IMR-90 (cell line): ENCODE data around the gene TRIO. TPM values are rescaled to one million over a fixed set of nuclear protein-coding genes. Genes with fewer than 3 reads are reported as not detected.

Experiments used
- ATAC-seq: fragments of 200-7000 bp; cut with Tn5 transposase; 2 replicates; pipeline ENCODE4 v1.9.1; 2020; ENCODE audit warnings: low read depth, mild to moderate bottlenecking, moderate library complexity
- BruUV-seq: library from RNA; stranded (reverse); fragments of 400-500 nt; replicated peaks from 2 replicates; lab custom pipeline; 2021; lab: Mats Ljungman, UMichigan
- CTCF ChIA-PET: fragments of 300-600 bp; formaldehyde crosslinking; extraction: SDS; loops from one replicate; lab custom pipeline; 2021; ENCODE audit warnings: antibody characterized with exemption; lab: Yijun Ruan, JAX
- POLR2A ChIA-PET: fragments of 300-600 bp; sonication (Branson Sonifier 250); formaldehyde crosslinking; loops from one replicate; lab custom pipeline; 2022; ENCODE audit warnings: antibody characterized with exemption; ENCODE audit not compliant: unreplicated experiment; lab: Charles Lee
- DNase-seq: peaks from one replicate; pipeline ENCODE4 v3.0.0; 2013
- H2AFZ ChIP-seq: replicated peaks from 2 replicates; pipeline ENCODE3; 2013; ENCODE audit warnings: low read length, mild to moderate bottlenecking; ENCODE audit not compliant: poor library complexity
- H2AK5ac ChIP-seq: 2 replicates; pipeline ENCODE4 v1.6.1; 2013; ENCODE audit warnings: low read depth, low read length, inconsistent platforms
- H2AK9ac ChIP-seq: replicated peaks from 2 replicates; pipeline ENCODE3; 2013; ENCODE audit warnings: mild to moderate bottlenecking, low read depth, low read length, moderate library complexity; ENCODE audit not compliant: poor library complexity
- H2BK120ac ChIP-seq: 2 replicates; pipeline ENCODE4 v1.6.1; 2013; ENCODE audit warnings: low read depth, low read length, inconsistent platforms
- H2BK15ac ChIP-seq: 3 replicates; pipeline ENCODE4 v1.6.1; 2013; ENCODE audit warnings: low read depth, low read length, inconsistent platforms
- H2BK20ac ChIP-seq: 2 replicates; pipeline ENCODE4 v1.6.1; 2013; ENCODE audit warnings: low read depth, mild to moderate bottlenecking, inconsistent platforms, low read length, moderate library complexity
- H2BK5ac ChIP-seq: 2 replicates; pipeline ENCODE4 v1.6.1; 2013; ENCODE audit warnings: mild to moderate bottlenecking, low read depth, low read length, inconsistent platforms; ENCODE audit not compliant: poor library complexity, severe bottlenecking
- H3K14ac ChIP-seq: replicated peaks from 2 replicates; pipeline ENCODE4 v1.6.1; 2013; ENCODE audit warnings: low read depth, low read length, inconsistent platforms
- H3K18ac ChIP-seq: 2 replicates; pipeline ENCODE4 v1.6.1; 2013; ENCODE audit warnings: low read depth, low read length, control low read depth
- H3K23ac ChIP-seq: 2 replicates; pipeline ENCODE4 v1.6.1; 2013; ENCODE audit warnings: low read depth, low read length, inconsistent platforms
- H3K27ac ChIP-seq: 2 replicates; pipeline ENCODE4 v1.5.1; 2013; ENCODE audit warnings: mild to moderate bottlenecking, control low read depth, low read length; ENCODE audit not compliant: insufficient read depth
- H3K27me3 ChIP-seq: 2 replicates; pipeline ENCODE4 v1.6.1; 2013; ENCODE audit warnings: low read length; ENCODE audit not compliant: control insufficient read depth, insufficient read depth
- H3K36me3 ChIP-seq: 2 replicates; pipeline ENCODE4 v1.6.1; 2013; ENCODE audit warnings: low read length, mixed read lengths; ENCODE audit not compliant: control insufficient read depth, insufficient read depth
- H3K4ac ChIP-seq: 2 replicates; pipeline ENCODE4 v1.6.1; 2013; ENCODE audit warnings: low read depth, low read length, inconsistent platforms
- H3K4me1 ChIP-seq: 2 replicates; pipeline ENCODE4 v1.6.1; 2013; ENCODE audit warnings: low read length, mixed read lengths; ENCODE audit not compliant: control insufficient read depth, insufficient read depth
- H3K4me2 ChIP-seq: 2 replicates; pipeline ENCODE4 v1.6.1; 2013; ENCODE audit warnings: low read depth, mild to moderate bottlenecking, control low read depth, low read length, moderate library complexity
- H3K4me3 ChIP-seq: 2 replicates; pipeline ENCODE4 v1.5.1; 2013; ENCODE audit warnings: low read depth, mild to moderate bottlenecking, control low read depth, low read length, moderate library complexity; ENCODE audit not compliant: insufficient read depth
- H3K56ac ChIP-seq: 2 replicates; pipeline ENCODE4 v1.6.1; 2013; ENCODE audit warnings: low read length, inconsistent platforms; ENCODE audit not compliant: insufficient read depth; ENCODE audit errors: extremely low read depth
- H3K79me1 ChIP-seq, 2 experiments: 2 replicates each; pipeline ENCODE4 v1.6.1; 2013; ENCODE audit warnings: low read length in 2 of 2, inconsistent platforms in 1 of 2, low read depth in 1 of 2
- H3K9ac ChIP-seq: 2 replicates; pipeline ENCODE4 v1.6.1; 2013; ENCODE audit warnings: low read depth, low read length, control low read depth
- H3K9me1 ChIP-seq: 2 replicates; pipeline ENCODE4 v1.6.1; 2013; ENCODE audit warnings: low read length, inconsistent platforms; ENCODE audit not compliant: insufficient read depth
- H3K9me3 ChIP-seq: 2 replicates; pipeline ENCODE4 v1.6.1; 2013; ENCODE audit warnings: low read length; ENCODE audit not compliant: control insufficient read depth, insufficient read depth
- H4K20me1 ChIP-seq: 2 replicates; pipeline ENCODE4 v1.6.1; 2013; ENCODE audit warnings: low read length, inconsistent platforms; ENCODE audit not compliant: insufficient read depth
- H4K5ac ChIP-seq: 2 replicates; pipeline ENCODE4 v1.6.1; 2013; ENCODE audit warnings: mild to moderate bottlenecking, low read depth, low read length, control low read depth
- H4K8ac ChIP-seq, 2 experiments: 2 replicates each; pipeline ENCODE4 v1.6.1; 2013; ENCODE audit warnings: low read depth in 2 of 2, low read length in 2 of 2, control low read depth in 1 of 2, inconsistent platforms in 1 of 2
- H4K91ac ChIP-seq: 2 replicates; pipeline ENCODE4 v1.6.1; 2013; ENCODE audit warnings: low read depth, low read length, inconsistent platforms; ENCODE audit not compliant: insufficient read depth
- BHLHE40 ChIP-seq: fragments of 150-350 bp; IDR thresholded peaks from 2 replicates; pipeline ENCODE4 v1.6.1; 2016; ENCODE audit warnings: mild to moderate bottlenecking, low read depth, low read length
- CEBPB ChIP-seq: IDR thresholded peaks from 2 replicates; pipeline ENCODE4 v1.6.1; 2012; ENCODE audit warnings: low read depth, low read length, improper control_type of control experiment
- CHD1 ChIP-seq: IDR thresholded peaks from 2 replicates; pipeline ENCODE4 v1.6.1; 2012; ENCODE audit warnings: low read depth, low read length, improper control_type of control experiment
- FOS ChIP-seq: fragments of 150-350 bp; IDR thresholded peaks from 2 replicates; pipeline ENCODE4 v1.6.1; 2016; ENCODE audit warnings: low read depth, low read length
- MAFK ChIP-seq: IDR thresholded peaks from 2 replicates; pipeline ENCODE4 v1.6.1; 2012; ENCODE audit warnings: low read depth, low read length, improper control_type of control experiment
- MAZ ChIP-seq: IDR thresholded peaks from 2 replicates; pipeline ENCODE4 v1.6.1; 2012; ENCODE audit warnings: low read depth, mild to moderate bottlenecking, low read length, improper control_type of control experiment, moderate library complexity, borderline replicate concordance
- MXI1 ChIP-seq: IDR thresholded peaks from 2 replicates; pipeline ENCODE4 v1.6.1; 2012; ENCODE audit warnings: low read depth, mild to moderate bottlenecking, low read length, moderate library complexity, borderline replicate concordance
- POLR2A ChIP-seq: IDR thresholded peaks from 2 replicates; pipeline ENCODE4 v1.6.1; 2012; ENCODE audit warnings: mild to moderate bottlenecking, low read depth, low read length
- RAD21 ChIP-seq: IDR thresholded peaks from 2 replicates; pipeline ENCODE4 v1.6.1; 2012; ENCODE audit warnings: low read length, improper control_type of control experiment
- SMC3 ChIP-seq: fragments of 150-350 bp; IDR thresholded peaks from 2 replicates; pipeline ENCODE4 v1.6.1; 2016; ENCODE audit warnings: low read depth, mild to moderate bottlenecking, antibody characterized with exemption, low read length, moderate library complexity
- USF2 ChIP-seq: fragments of 150-350 bp; IDR thresholded peaks from 2 replicates; pipeline ENCODE4 v1.6.1; 2017; ENCODE audit warnings: mild to moderate bottlenecking, antibody characterized with exemption, low read length, low read depth
- WGBS, 2 experiments: methylation state at CpG; one replicate each; pipeline versions ENCODE4 v1.1.5 to v1.1.7; 2013; ENCODE audit warnings: missing lambda C conversion rate in 2 of 2; ENCODE audit not compliant: insufficient read length in 1 of 2; ENCODE audit errors: extremely low coverage in 2 of 2; 5-methylcytosine and 5-hydroxymethylcytosine counted together
- dilution Hi-C: fragments of 300-500 bp; cut with HindIII; formaldehyde crosslinking; loops from one replicate; pipeline ENCODE4 v1.14.3; 2018; ENCODE audit warnings: low sequenced_read_pairs; ENCODE audit not compliant: unreplicated experiment
- in situ Hi-C: fragments of 300-500 bp; cut with MboI; formaldehyde crosslinking; loops from 3 replicates; pipeline ENCODE4 v1.14.3; 2019; ENCODE audit warnings: low sequenced_read_pairs, inconsistent platforms, mixed read lengths
- intact Hi-C: fragments of 100-400 bp; cut with micrococcal nuclease; formaldehyde crosslinking; loops from 2 replicates; pipeline ENCODE4 v1.10.0; 2022
- polyA plus RNA-seq, 3 experiments: library from polyadenylated mRNA; depleted of rRNA; stranded (reverse); fragments of >200 nt; gene quantifications; 2 replicates each; pipeline ENCODE4 v1.2.3, GENCODE V29; 2012; ENCODE audit warnings: low replicate concordance in 1 of 3
- total RNA-seq: library from RNA; depleted of rRNA; stranded (reverse); fragments of >200 nt; gene quantifications from 2 replicates; pipeline ENCODE4 v1.2.3, GENCODE V29; 2012
- TF ChIP-seq, protein P1 (sequence below): conservative IDR thresholded peaks from 2 replicates; pipeline ENCODE4 v1.5.1; 2012; ENCODE audit warnings: mild to moderate bottlenecking, low read depth, low read length, improper control_type of control experiment

TRIO gene
- total and polyA plus RNA-seq, 2 of the 4 experiments (the other 2 are of a cell fraction): 206 to 522 TPM

- ATAC-seq (no peak), DNase-seq (no peak)
- Histone ChIP-seq H2BK120ac (no peak overlapping the region), H3K36me3 (peaks cover 69% of the 10 kb centered on the region), H2AK9ac (no peak overlapping the region), H3K27me3 (no peaks in the 10 kb centered on the region), H2BK20ac (no peak overlapping the region), H3K56ac (no peak overlapping the region), H3K9me1 (peaks cover 3% of the 10 kb centered on the region), H3K79me1 (peaks cover 10 to 68% of the 10 kb centered on the region in 2 experiments), H3K23ac (no peak overlapping the region), H3K4me1 (no peaks in the 10 kb centered on the region), H2AFZ (no peak overlapping the region), H4K8ac (no peak overlapping the region), H3K9ac (no peak overlapping the region), H3K4me2 (no peak overlapping the region), H3K4ac (no peak overlapping the region), H3K14ac (no peak overlapping the region), H3K4me3 (no peak overlapping the region), H2AK5ac (no peak overlapping the region), H2BK5ac (no peak overlapping the region), H3K18ac (no peak overlapping the region), H4K91ac (no peak overlapping the region), H3K27ac (no peak overlapping the region), H2BK15ac (no peak overlapping the region), H3K9me3 (no peaks in the 10 kb centered on the region), H4K20me1 (peaks cover 84% of the 10 kb centered on the region), H4K5ac (no peak overlapping the region)
- BruUV-seq: no TSS peak
- intact Hi-C loops (no loop called here), in situ Hi-C loops (no loop called here), dilution Hi-C loops (no loop called here)
- TF ChIP-seq RAD21: no peak
- TF ChIP-seq MAFK: no peak
- TF ChIP-seq POLR2A: no peak
- no peak for TF ChIP-seq BHLHE40
- TF ChIP-seq MAZ: no peak
- TF ChIP-seq USF2: no peak
- TF ChIP-seq MXI1: no peak
- no peak for TF ChIP-seq CEBPB
- TF ChIP-seq SMC3: no peak
- TF ChIP-seq FOS: no peak
- no peak for TF ChIP-seq CHD1
- TF ChIP-seq, protein P1, sequence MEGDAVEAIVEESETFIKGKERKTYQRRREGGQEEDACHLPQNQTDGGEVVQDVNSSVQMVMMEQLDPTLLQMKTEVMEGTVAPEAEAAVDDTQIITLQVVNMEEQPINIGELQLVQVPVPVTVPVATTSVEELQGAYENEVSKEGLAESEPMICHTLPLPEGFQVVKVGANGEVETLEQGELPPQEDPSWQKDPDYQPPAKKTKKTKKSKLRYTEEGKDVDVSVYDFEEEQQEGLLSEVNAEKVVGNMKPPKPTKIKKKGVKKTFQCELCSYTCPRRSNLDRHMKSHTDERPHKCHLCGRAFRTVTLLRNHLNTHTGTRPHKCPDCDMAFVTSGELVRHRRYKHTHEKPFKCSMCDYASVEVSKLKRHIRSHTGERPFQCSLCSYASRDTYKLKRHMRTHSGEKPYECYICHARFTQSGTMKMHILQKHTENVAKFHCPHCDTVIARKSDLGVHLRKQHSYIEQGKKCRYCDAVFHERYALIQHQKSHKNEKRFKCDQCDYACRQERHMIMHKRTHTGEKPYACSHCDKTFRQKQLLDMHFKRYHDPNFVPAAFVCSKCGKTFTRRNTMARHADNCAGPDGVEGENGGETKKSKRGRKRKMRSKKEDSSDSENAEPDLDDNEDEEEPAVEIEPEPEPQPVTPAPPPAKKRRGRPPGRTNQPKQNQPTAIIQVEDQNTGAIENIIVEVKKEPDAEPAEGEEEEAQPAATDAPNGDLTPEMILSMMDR: no peak
- CTCF ChIA-PET: interaction anchor here (0.6 kb wide), 1 partner anchor 495 kb away, joined by 3 read pairs; no protein-coding TSS in a partner anchor
- 94% methylated on average over 17 of the region's 20 CpGs; no CpG with 5 or more reads in 1 of the 2 experiments for WGBS, 2 experiments
- POLR2A ChIA-PET: no interaction called here
Observed at GRCh38 chr5:14508046-14508445, 364.9 kb downstream of the TRIO start.
